Suprapubic skin (tissue), 4 donors: ENCODE results near the gene SPTB. TPM values are rescaled to one million over a fixed set of nuclear protein-coding genes. Genes with fewer than 3 reads are reported as not detected.

Experiments used
- DNase-seq, 2 donors: peaks; one replicate each; pipeline ENCODE4 v3.0.0-alpha.2; 2019; ENCODE audit warnings: low spot score in 2 of 2
- H3K27ac ChIP-seq: fragments of 200-600 bp; sonication (generic); one replicate; pipeline ENCODE4 v1.5.1; 2019
- H3K27me3 ChIP-seq: fragments of 200-600 bp; sonication (generic); one replicate; pipeline ENCODE4 v1.5.1; 2019
- H3K36me3 ChIP-seq: fragments of 200-600 bp; sonication (generic); one replicate; pipeline ENCODE4 v1.5.1; 2019
- H3K4me1 ChIP-seq: fragments of 200-600 bp; sonication (generic); one replicate; pipeline ENCODE4 v1.5.1; 2019
- H3K4me3 ChIP-seq: fragments of 200-600 bp; sonication (generic); one replicate; pipeline ENCODE4 v1.5.1; 2019; ENCODE audit warnings: mild to moderate bottlenecking
- H3K9me3 ChIP-seq: fragments of 200-600 bp; sonication (generic); one replicate; pipeline ENCODE4 v1.5.1; 2019
- EP300 ChIP-seq: sonication (generic); formaldehyde crosslinking; IDR thresholded peaks from one replicate; pipeline ENCODE4 v1.6.1; 2017; ENCODE audit warnings: antibody characterized with exemption
- POLR2A ChIP-seq, 2 donors: fragments of 450-650 bp; IDR thresholded peaks; one replicate each; pipeline ENCODE4 v1.6.1; 2017; ENCODE audit warnings: antibody characterized with exemption in 2 of 2, mild to moderate bottlenecking in 2 of 2, moderate library complexity in 2 of 2
- POLR2AphosphoS5 ChIP-seq, 3 donors: sonication (generic); formaldehyde crosslinking; IDR thresholded peaks; one replicate each; pipeline ENCODE4 v1.6.1; 2017; ENCODE audit warnings: antibody characterized with exemption in 3 of 3
- WGBS: methylation state at CpG from one replicate; pipeline ENCODE4 v1.1.5; 2018; 5-methylcytosine and 5-hydroxymethylcytosine counted together
- total RNA-seq, 4 donors: library from RNA; depleted of rRNA; stranded (reverse); fragments of >200 nt; gene quantifications; one replicate each; pipeline ENCODE4 v1.1.0, GENCODE V29; 2016
- TF ChIP-seq, protein P1 (sequence below), 2 donors: fragments of 200-600 bp in 1 of 2; fragments of 450-650 bp in 1 of 2; sonication (generic) in 1 of 2; IDR thresholded peaks; one replicate each; pipeline ENCODE4 v1.5.1; 2016 to 2019; ENCODE audit warnings: antibody characterized with exemption in 2 of 2, mild to moderate bottlenecking in 1 of 2, moderate library complexity in 1 of 2

Gene SPTB
- total RNA-seq, 4 donors from 2014 or later: 0.44 to 2.4 (median 0.54) TPM

DNA sequence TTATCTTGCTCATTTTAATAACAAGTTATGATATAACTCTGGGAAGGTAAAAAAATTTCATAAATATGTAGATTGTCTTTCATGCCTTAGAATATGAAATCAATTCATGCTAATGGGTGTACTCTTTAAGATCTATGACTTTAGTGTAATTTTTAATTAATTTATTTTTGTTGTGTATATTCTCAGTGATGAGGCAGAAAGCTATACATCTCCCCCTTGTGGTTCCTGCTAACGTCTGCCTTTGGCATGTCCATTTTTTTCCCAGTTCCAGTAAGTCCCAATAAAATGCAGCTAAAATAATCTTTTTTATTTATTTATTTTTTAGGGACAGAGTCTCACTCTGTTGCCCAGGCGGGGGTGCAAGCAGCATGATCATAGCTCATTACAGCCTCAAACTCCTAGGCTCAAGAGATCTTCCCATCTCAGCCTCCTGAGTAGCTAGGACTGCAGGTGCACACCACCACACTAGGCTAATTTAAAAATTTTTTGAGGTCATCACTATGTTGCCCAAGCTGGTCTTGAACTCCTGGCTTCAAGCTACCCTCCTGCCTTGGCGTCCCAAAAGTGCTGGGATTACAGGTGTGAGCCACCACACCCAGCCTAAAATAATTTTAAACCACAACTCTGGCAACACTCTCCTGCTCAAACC lies 31.3 kb upstream of the SPTB start:
- WGBS: 29% methylated on average over 3 of the region's 3 CpGs
- no peak overlapping the region for H3K4me3 ChIP-seq
- H3K9me3 ChIP-seq: no peaks in the 10 kb centered on the region
- no peaks in the 10 kb centered on the region for H3K27me3 ChIP-seq
- DNase-seq: no peak
- TF ChIP-seq POLR2A (IDR thresholded peaks at IDR 0.05): no peak
- TF ChIP-seq, protein P1, sequence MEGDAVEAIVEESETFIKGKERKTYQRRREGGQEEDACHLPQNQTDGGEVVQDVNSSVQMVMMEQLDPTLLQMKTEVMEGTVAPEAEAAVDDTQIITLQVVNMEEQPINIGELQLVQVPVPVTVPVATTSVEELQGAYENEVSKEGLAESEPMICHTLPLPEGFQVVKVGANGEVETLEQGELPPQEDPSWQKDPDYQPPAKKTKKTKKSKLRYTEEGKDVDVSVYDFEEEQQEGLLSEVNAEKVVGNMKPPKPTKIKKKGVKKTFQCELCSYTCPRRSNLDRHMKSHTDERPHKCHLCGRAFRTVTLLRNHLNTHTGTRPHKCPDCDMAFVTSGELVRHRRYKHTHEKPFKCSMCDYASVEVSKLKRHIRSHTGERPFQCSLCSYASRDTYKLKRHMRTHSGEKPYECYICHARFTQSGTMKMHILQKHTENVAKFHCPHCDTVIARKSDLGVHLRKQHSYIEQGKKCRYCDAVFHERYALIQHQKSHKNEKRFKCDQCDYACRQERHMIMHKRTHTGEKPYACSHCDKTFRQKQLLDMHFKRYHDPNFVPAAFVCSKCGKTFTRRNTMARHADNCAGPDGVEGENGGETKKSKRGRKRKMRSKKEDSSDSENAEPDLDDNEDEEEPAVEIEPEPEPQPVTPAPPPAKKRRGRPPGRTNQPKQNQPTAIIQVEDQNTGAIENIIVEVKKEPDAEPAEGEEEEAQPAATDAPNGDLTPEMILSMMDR (IDR thresholded peaks at IDR 0.05): peak in 1 of 2 donors; percentile 31
- H3K4me1 ChIP-seq: peaks cover 17% of the 10 kb centered on the region
- H3K36me3 ChIP-seq: no peaks in the 10 kb centered on the region
- no peak overlapping the region for H3K27ac ChIP-seq

GRCh38 chr14:64906022-64906421 lies 26.3 kb upstream of the SPTB start:
- DNase-seq: no peak
- H3K27ac ChIP-seq: no peak overlapping the region
- H3K36me3 ChIP-seq: no peaks in the 10 kb centered on the region
- 40% methylated on average over 6 of the region's 6 CpGs for WGBS
- no peak overlapping the region for H3K4me3 ChIP-seq
- no peaks in the 10 kb centered on the region for H3K27me3 ChIP-seq
- H3K9me3 ChIP-seq: no peaks in the 10 kb centered on the region
- no peaks in the 10 kb centered on the region for H3K4me1 ChIP-seq
- TF ChIP-seq, protein P1 (IDR thresholded peaks at IDR 0.05): no peak
- no peak for TF ChIP-seq POLR2AphosphoS5 (IDR thresholded peaks at IDR 0.05)
- TF ChIP-seq EP300: no peak
- TF ChIP-seq POLR2A (IDR thresholded peaks at IDR 0.05): no peak

DNA sequence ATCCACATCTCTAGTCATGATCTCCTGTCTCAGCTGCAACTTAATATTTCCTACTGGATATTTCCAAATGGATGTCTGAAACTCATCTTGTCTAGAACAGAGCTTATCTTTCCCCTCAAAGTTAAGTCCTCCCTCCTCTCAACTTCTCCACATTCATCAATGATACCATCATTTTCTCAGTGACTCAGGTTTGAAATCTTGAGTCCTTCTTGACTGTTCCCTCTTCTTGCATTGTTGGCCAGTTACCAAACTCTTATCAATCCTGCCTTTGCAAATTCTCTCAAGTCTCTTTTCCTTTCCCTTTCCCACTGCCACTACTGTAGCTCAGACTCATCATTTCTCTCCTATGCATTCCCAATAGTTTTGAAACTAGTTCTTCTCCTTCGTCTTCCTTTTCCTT lies 20.3 kb upstream of the SPTB start:
- TF ChIP-seq POLR2A (IDR thresholded peaks at IDR 0.05) (no peak), EP300 (no peak), POLR2AphosphoS5 (IDR thresholded peaks at IDR 0.05) (no peak)
- TF ChIP-seq, protein P1 (IDR thresholded peaks at IDR 0.05): no peak
- DNase-seq: no peak
- Histone ChIP-seq H3K27ac (no peak overlapping the region), H3K4me1 (no peaks in the 10 kb centered on the region), H3K9me3 (no peaks in the 10 kb centered on the region), H3K36me3 (no peaks in the 10 kb centered on the region), H3K27me3 (no peaks in the 10 kb centered on the region), H3K4me3 (no peak overlapping the region)
- WGBS: 82% methylated on average over 1 of the region's 1 CpG

DNA sequence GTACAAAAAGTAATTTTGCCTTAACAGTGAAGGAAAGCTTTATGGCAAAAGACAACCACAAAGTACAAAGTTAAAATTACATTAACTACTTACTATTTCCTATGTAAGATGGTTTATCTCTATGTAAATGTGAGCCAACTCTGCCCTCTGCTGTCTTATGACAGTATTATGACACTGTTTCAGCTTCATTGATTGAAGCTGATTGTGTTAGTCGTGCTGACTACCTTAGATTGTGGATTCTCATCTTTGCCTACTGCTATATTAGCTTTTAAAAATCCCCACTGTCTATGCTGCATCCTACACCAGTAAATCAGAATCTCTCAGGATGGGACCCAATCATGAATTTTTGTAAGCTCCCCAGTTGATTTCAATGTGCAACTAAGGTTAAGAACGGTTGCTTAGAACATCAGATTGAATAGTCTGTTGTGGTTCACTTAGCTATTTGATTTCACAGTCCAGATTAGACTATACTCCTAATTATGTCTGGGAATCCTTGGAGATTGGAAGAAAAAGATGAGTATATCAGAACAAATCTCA lies 12.2 kb upstream of the SPTB start:
- 41% methylated on average over 2 of the region's 2 CpGs for WGBS
- Histone ChIP-seq H3K9me3 (no peaks in the 10 kb centered on the region), H3K36me3 (no peaks in the 10 kb centered on the region), H3K27ac (no peak overlapping the region), H3K4me1 (no peaks in the 10 kb centered on the region), H3K4me3 (no peak overlapping the region), H3K27me3 (no peaks in the 10 kb centered on the region)
- TF ChIP-seq EP300: no peak
- no peak for TF ChIP-seq POLR2AphosphoS5 (IDR thresholded peaks at IDR 0.05)
- TF ChIP-seq, protein P1 (IDR thresholded peaks at IDR 0.05): peak; percentile 9 to 33
- TF ChIP-seq POLR2A (IDR thresholded peaks at IDR 0.05): no peak
- no peak for DNase-seq

GRCh38 chr14:64891173-64891838 lies 11.6 kb upstream of the SPTB start:
- no peaks in the 10 kb centered on the region for H3K36me3 ChIP-seq
- no peak overlapping the region for H3K4me3 ChIP-seq
- TF ChIP-seq POLR2A (IDR thresholded peaks at IDR 0.05) (no peak), POLR2AphosphoS5 (IDR thresholded peaks at IDR 0.05) (no peak), EP300 (no peak)
- TF ChIP-seq, protein P1 (IDR thresholded peaks at IDR 0.05): no peak
- no peak for DNase-seq
- no peaks in the 10 kb centered on the region for H3K27me3 ChIP-seq
- H3K9me3 ChIP-seq: no peaks in the 10 kb centered on the region
- no peaks in the 10 kb centered on the region for H3K4me1 ChIP-seq
- no peak overlapping the region for H3K27ac ChIP-seq
- WGBS: 74% methylated on average over 4 of the region's 4 CpGs
